HTR-8/SVneo (cell line): ENCODE results near the gene SLC41A1.
"Not testable (repeated sequence)": the region's sequence is repeated elsewhere in the genome, so short reads cannot be mapped to it uniquely, and the experiment has no call there.

ENCODE experiments used
- DNase-seq: peaks from one replicate; pipeline ENCODE4 v3.0.0; 2011; ENCODE audit warnings: low spot score, mixed read lengths; ENCODE audit not compliant: insufficient read length
- FAIRE-seq: peaks from 2 replicates; lab custom pipeline; 2011; peaks lifted over from hg19 to GRCh38; lab: Jason Lieb, UNC

The SLC41A1 gene

GRCh38 chr1:205824180-205824579 lies 11.2 kb upstream of the SLC41A1 start:
- FAIRE-seq (no peak), DNase-seq (no peak)

DNA sequence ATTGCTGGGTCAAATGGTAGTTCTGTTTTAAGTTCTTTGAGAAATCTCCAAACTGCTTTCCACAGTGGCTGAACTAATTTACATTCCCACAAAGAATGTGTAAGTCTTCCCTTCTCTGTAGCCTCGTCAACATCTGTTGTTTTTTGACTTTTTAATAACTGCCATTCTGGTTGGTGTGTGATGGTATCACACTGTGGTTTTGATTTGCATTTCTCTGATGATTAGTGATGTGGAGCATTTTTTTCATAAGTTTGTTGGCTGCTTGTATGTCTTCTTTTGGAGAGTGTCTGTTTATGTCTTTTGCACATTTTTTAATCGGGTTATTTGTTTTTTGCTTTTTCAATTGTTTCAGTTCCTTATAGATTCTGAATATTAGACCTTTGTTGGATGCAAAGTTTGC lies 10.3 kb upstream of the SLC41A1 start:
- FAIRE-seq, DNase-seq: not testable (repeated sequence)

DNA sequence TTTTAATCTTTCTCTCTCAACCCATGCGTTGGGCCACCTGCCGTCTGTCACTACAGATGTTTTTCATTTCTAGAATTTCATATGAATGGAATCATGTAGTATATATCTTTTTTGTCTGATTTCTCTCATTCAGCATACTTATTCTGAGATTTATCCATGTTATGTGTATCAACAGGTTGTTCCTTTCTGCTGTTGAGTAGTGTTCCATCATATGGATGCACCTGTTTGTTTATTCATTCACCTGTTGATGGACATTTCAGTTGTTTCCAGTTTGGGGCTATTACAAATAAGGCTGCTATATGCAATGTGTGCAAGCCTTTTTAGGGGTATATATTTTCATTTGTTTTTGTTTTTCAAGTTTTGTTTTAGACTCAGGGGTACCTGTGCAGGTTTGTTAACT lies 9.4 kb upstream of the SLC41A1 start:
- DNase-seq, result no peak
- no peak for FAIRE-seq

GRCh38 chr1:205817988-205818387 lies 5.0 kb upstream of the SLC41A1 start:
- no peak for DNase-seq
- FAIRE-seq, result no peak

- FAIRE-seq (no peak), DNase-seq (no peak)
These were observed 4.4 kb upstream of the SLC41A1 start for GRCh38 chr1:205817364-205817763.

- DNase-seq (peak; percentile 57), FAIRE-seq (no peak)
These were observed 709 bp upstream of the SLC41A1 start for GRCh38 chr1:205813755-205814058.

- DNase-seq (peak; percentile 41), FAIRE-seq (no peak)
These were observed 624 bp downstream of the SLC41A1 start for GRCh38 chr1:205812271-205812877.

DNA sequence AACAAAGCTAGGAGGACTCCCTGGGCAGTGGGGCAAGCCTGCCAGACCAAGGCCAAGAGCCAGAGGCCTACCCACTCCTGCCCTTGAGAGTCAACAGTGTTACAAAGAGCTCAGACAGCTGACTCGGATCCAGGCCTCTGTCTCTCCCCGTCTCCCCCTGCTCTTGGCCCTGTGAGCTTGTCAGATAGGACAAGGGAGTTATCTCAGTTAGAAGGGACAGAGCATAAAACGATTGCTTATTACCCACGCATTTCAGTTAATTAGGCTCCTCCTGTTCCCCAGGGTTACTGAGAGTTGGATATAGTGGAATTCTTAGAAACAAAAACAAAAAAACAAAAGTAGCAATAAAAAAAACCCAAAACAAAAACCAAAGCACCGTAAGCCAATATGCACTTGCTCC lies 1.3 kb downstream of the SLC41A1 start:
- FAIRE-seq, result no peak
- no peak for DNase-seq

GRCh38 chr1:205810448-205811157 lies 2.4 kb downstream of the SLC41A1 start:
- no peak for FAIRE-seq
- DNase-seq, result no peak

GRCh38 chr1:205809942-205810345 lies 3.1 kb downstream of the SLC41A1 start:
- DNase-seq (no peak), FAIRE-seq (no peak)

GRCh38 chr1:205809469-205809868 lies 3.5 kb downstream of the SLC41A1 start:
- FAIRE-seq (no peak), DNase-seq (no peak)

GRCh38 chr1:205805082-205805711 lies 7.8 kb downstream of the SLC41A1 start:
- no peak for FAIRE-seq

GRCh38 chr1:205804605-205805004 lies 8.4 kb downstream of the SLC41A1 start:
- FAIRE-seq, result no peak
- no peak for DNase-seq

More at GRCh38 chr1:205805082-205805711, 7.8 kb downstream of the SLC41A1 start:
- DNase-seq, result no peak

DNA sequence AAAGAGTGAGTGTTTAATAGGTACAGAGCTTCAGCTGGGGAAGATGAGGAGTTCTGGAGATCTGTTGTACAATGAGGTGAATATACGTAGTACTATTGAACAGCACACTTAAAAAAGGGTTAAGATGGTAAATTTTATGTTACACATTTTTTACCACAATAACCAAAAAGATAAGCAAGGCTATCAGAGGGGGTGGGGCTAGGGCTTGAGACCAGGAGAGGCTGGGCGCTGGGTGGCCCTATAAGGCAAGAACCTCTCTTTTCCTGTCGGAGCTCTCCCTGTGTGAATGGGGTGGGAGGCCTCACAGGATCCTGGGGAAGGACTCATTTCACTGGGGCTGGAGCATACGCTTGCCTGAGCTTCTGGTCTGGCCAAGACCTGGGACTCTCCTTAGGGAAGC lies 9.0 kb downstream of the SLC41A1 start:
- DNase-seq, result no peak
- no peak for FAIRE-seq

DNA sequence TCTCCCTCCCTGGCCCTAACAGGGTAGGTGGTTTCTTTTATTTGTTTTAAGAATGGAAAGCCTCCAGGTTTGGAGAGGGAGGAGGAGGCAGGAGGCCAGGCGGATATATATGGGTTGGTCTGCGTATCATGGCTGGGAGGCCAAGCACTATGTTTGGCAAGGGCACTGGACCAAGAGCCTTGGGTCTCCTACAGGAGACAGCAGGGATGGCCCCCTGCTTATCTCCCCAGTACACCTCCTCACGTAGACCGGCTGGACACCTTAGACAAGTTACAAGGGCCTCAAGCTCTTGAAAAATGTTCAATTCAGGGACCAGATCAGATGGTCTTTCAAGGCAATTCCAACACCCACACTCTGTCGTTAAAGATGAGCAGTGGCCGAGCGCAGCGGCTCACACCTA lies 10.9 kb downstream of the SLC41A1 start:
- FAIRE-seq (no peak), DNase-seq (no peak)

GRCh38 chr1:205800981-205801703 lies 11.9 kb downstream of the SLC41A1 start:
- DNase-seq, result no peak
- FAIRE-seq, result no peak

- FAIRE-seq, result no peak
- DNase-seq, result no peak
These were observed 12.6 kb downstream of the SLC41A1 start for GRCh38 chr1:205800427-205800826.

DNA sequence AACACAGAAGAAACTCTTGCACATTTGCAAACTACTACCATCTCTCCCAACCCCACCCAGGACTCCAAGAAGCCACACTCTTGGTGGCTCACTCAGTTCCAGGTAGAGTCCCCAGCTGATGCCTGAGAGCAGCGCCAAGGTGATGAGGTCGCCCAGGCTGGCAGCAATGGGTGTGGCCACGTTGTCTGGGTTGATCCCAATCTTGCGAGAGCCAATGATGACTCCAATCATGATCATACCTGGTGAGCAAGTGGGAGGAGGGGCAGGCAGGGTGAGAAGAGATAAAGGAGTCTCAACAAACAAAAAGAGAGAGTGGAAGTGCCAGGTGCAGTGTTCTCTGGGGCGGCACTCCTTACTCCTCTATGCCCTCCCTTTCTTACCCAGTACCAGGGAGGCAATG lies 14.4 kb downstream of the SLC41A1 start:
- DNase-seq (no peak), FAIRE-seq (no peak)

- DNase-seq (no peak), FAIRE-seq (no peak)
These were observed 15.8 kb downstream of the SLC41A1 start for GRCh38 chr1:205797168-205797567.

- FAIRE-seq (no peak), DNase-seq (no peak)
These were observed 18.8 kb downstream of the SLC41A1 start for GRCh38 chr1:205794011-205794730.
